GM19455 (cell line): ENCODE measurements around the gene LEP.
"Not testable (repeated sequence)": the region's sequence is repeated elsewhere in the genome, so short reads cannot be mapped to it uniquely, and the experiment has no call there.

ENCODE experiments used
- ATAC-seq: cut with Tn5 transposase; IDR thresholded peaks from one replicate; pipeline ENCODE4 v1.9.1; 2021; ENCODE audit not compliant: unreplicated experiment

LEP gene

DNA sequence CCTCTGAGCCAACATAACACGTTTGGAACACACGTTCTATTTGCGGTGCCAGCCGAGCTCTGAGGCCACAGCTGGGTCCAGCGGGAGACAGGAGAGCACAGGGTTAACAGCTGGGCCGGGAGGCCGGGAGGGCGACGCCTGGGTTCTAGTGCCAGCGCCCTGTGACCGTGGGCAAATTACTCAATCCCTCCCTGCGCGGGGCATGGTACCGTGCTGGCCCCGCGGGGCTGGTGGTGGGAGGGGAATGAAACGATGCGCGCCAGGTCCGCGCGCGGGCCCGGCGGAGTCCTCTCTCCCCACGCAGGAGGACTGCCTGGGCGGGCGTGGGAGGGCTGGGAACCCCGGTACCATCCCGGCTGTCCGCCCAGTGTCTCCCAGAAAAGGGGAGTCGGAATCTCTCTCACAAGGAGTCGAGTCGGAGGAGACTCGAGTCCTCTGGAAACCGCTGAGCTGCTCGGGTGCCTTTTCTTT is 30.4 kb downstream of the LEP start:
- no peak for ATAC-seq

GRCh38 chr7:128271942-128272481 is 30.9 kb downstream of the LEP start:
- ATAC-seq = no peak

DNA sequence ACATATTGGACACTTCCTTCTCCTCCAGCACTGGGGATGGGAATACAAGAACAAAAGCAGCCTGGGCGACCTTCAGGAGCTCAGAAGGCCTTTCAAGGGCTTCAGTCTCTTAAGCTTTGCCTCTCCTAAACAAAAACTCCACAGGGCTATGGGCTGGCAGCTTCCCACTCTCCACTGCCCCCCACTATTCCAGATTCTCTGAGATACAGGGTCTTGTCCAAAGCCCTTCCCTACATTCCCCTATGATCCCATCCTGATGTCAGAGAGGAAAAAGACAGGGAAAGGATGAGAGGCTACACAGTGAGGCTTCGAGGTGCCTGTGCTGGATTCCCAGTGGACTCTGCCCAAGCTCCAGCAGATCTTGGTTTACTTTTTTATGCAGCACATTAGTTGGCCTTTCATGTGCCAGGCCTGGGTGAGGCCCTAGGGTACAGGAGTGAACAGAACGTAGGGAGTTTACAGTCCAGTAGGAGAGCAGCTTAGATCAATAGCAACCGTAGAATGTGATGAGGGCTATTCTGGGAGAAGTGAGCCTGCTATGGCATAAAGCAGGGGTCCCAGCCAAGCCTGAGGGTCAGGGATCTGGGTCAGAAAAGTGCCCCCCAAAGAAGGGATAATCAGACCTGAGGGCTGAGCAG is 33.3 kb downstream of the LEP start:
- ATAC-seq = no peak

DNA sequence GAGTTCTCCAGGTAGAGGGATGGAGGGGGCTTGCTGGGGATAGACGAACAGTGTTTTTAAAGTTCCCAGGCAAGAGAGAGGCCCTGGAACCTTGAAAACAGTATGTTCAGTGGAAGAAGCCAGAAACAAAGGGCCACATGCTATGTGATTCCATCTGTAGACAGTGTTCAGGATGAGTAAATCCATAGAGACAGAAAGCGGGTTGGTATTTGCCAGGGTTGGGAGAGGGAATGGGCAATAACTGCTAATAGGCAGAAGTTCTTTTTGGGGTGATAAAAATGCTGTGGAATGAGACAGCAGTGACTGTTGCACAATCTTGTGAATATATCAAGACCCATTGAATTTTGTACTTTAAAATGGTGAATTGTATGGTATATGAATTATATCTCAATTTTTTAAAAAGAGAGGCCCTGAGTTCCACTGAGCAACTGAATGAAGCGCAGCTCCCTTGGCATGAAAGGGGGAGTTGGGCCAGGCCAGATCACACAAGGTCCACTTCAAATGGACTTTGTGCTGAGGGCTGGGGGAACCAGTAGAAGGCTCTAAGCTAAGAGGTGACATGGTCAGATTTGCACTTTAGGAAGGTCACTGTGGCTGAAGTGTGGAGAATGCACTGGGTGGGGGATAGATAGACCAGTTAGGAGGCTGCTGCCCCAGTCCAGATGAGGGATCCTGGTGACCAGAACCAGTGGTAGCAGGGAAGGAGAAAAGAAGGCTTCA is 34.0 kb downstream of the LEP start:
- ATAC-seq = no peak

GRCh38 chr7:128275681-128276080 is 34.6 kb downstream of the LEP start:
- ATAC-seq = no peak

GRCh38 chr7:128278366-128278765 is 37.3 kb downstream of the LEP start:
- ATAC-seq = no peak

DNA sequence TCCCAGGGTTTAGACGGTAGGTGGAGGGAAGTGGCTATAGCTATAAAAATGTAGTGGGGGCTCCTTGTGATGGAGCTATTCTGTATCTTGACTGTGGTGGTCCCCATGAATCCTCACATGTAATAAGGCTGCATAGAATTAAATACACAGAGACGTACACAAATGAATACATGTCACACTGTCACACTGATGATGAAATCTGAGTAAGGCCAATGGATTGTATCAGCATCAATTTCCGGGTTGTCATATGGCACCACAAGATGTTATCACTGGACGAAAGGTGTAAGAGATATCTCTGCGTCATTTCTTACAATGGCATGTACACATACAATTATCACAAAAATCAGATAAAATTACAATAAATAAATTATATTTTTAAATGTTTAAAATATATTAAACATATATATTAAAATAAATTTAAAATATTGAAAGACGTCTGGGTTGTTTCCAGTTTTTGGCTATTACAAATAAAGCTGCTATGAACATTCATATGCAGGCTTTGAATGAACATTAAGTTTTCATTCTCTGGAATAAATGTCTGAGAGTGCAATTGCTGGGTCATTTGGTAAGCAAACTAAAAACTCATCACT is 38.1 kb downstream of the LEP start:
- ATAC-seq = no peak

GRCh38 chr7:128280451-128280850 is 39.4 kb downstream of the LEP start:
- not testable (repeated sequence) for ATAC-seq

DNA sequence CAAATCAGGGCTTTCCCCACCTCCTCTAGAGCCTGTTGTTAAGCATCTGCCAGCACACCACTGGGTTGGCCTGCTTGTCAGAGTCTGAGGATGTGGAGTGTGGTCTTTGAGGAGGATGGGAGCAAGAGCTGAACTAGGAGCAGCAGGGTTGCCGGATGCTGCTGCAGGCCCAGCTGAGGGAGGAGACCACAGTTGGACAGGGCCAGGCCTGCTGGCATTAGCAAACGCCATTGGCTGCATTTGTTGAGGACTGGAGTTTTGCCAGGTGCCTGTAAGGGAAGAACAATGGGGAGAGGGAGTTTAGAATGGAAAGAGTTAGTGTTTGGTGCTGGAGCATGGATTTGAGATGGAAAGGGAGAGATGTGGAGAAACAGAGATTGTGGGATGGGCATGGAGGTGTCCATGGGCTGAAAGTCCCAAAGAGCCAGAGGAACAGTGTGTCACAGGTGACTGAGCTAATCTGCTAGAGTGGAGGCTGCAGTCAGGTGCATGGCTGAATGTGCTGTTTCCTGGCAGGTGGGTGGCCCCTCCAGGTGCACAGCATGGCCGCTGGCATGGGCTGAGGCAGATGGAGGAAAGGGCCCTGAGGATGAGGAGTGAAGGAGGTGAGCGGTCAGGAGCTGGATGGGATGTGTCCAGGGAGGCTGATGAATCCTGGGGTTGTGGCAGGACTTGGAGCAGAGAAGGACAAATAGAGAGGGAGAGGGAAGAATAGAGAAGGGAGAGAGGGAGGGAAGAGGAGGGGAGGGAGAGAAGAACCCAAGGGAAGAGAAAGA is 40.7 kb downstream of the LEP start:
- no peak for ATAC-seq

- no peak for ATAC-seq
These were observed 43.0 kb downstream of the LEP start for GRCh38 chr7:128284102-128284501.

GRCh38 chr7:128287556-128287955 is 46.5 kb downstream of the LEP start:
- no peak for ATAC-seq

- ATAC-seq = not testable (repeated sequence)
These were observed 56.9 kb downstream of the LEP start for GRCh38 chr7:128298004-128298403.

- ATAC-seq = no peak
These were observed 58.1 kb downstream of the LEP start for GRCh38 chr7:128299109-128299607.

- no peak for ATAC-seq
These were observed 61.1 kb downstream of the LEP start for GRCh38 chr7:128302139-128302538.

DNA sequence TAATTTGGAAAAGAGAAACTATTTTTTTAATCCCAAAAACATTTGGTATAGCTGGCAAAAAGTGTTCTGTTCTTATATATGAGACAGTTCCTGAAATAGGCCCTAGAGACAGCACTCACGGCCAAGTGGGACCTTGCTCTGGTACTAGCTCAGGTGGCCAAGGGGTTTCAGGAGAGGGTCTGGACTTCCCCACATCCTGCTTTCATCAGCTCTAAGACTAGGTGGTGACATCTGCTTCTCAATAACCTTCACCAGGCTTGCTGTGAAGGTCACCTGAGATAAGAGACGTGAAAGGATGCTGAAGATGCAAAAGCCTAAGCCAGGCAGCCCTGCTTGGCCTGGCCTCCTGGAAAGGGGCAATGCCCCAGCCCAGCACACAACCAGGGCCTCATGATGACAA is 62.1 kb downstream of the LEP start:
- ATAC-seq = no peak

DNA sequence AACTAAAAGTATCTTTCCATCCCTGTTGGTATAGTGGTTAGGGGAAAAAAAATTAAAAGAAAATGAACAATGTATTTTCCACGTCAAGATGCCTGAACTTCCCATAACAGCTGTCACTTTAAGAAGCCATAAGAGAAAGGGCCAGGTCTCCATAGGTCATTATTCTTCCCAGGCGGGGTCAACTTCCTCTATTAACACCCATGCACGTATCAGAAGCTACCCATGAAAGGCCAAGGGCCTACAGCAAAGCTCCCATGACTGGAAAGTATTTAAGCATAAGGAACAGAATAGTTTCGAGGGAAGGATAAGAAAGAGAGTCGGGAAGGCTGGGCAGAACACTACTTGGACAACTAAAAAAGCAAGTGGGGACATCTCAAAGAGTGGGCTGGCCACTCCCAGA is 62.6 kb downstream of the LEP start:
- no peak for ATAC-seq

- no peak for ATAC-seq
These were observed 63.1 kb downstream of the LEP start for GRCh38 chr7:128304212-128304611.

GRCh38 chr7:128307061-128307460 is 66.0 kb downstream of the LEP start:
- ATAC-seq = no peak
